ENCODE data around the gene BCR. TPM values are rescaled to one million over a fixed set of nuclear protein-coding genes. Genes with fewer than 3 reads are reported as not detected.

Gene BCR
- total RNA-seq, 1 donor from 2014 or later: 24.3 TPM

DNA sequence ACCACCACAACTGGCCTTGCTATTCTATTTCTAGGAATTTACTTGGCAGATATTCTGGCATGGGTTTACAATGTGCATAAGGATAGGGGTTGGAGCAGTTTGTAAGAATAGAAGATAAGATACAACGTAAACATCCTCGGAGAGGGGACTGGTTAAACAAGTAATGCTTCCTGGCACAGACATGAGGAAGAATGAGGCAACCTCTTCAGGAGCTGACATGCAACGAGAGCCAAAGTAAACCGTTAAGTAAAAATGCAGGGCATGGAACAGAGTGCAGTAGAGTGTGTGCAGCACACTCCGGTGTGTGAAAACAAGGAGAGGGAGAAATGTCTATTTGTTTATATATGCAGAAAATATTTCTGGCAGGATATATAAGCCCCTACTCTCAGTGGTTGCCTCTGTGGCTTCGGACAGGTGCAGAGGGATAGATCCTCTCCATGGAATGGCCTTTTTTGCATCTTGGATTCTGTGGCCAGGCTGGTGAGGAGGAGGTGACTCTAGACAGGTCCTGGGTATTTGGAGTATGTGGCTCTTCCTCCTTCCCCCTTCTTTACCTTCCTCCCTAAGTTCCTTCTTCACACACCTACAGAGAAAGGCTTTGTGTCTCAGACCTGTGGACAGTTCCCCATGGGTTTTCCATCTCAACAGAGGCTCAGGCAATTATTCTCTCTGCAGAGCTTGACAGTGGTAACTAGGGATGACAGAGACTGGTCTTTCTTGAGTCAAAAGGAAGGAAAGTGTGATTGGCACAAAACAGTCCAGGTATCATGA is 32.5 kb upstream of the BCR start:
- intact Hi-C loops (cut with DNase I): no loop called here
- DNase-seq (ENCODE audit: low spot score): no peak

DNA sequence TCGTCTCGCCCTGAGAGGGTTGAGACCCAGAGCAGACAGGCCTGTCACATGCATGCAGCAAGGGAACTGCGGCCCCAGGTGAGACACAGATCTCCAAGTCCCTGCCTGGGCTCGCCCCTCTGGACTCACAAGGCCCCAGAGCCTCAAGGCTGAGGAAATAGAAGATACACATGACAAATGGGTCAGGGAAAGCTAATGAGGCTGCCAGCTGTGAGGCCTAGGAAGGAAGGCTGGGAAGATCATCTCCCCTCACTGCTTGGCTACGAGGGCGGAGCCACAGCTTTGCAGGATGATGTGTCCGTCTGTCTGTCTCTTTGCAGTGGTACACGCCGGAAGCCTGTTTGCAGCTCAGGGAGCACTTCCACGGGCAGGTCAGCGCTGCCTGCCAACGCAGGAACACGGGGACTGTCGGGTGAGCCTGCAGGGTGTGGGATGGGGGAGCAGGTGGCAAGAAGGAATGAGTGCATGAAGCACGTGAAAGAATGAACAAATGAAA is 30.5 kb upstream of the BCR start:
- no peak for DNase-seq (ENCODE audit: low spot score)
- intact Hi-C loops (cut with DNase I): no loop called here

DNA sequence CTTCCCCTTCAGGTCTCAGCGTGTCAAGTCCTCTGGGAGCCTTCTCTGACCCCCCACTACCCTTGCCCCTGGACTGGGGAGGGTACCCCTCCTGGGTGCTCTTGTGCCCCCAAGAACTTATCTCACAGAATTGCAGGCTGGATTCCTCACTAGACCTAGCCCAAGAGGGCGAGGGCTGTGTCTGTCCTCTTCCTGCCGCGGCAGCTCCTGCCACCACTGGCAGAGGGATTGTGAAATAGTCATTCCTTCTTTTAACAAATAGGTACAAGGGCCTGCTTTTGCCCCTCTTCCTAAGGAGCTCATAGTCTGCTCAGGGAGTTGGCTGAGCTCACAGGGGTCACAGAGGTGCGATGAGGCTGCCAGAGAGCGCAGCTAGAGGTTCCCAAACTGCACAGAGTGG is 29.5 kb upstream of the BCR start:
- intact Hi-C loops (cut with DNase I): no loop called here

DNA sequence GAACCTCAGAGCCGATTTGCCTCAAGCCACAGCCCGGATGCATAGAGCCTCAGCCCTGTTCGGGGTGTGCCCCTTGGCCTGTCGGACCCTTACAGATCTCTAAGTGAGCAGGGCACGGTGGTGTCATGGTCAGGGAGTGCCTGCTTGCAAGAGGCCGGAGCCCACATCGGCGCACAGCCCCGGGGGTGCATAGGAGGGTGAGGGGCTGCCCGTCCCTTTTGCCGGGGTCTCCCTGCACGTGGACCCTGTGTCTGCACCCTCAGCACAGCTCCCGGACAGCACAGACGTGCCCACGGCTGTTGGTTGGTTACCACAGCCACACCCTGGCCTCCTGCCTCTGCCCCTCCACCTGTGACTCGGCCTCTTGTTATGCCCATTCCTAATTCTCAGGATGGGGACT is 28.5 kb upstream of the BCR start:
- intact Hi-C loops (cut with DNase I): no loop called here
- DNase-seq (ENCODE audit: low spot score): no peak

More for the DNA sequence above, 29.5 kb upstream of the BCR start:
- DNase-seq (ENCODE audit: low spot score): no peak

DNA sequence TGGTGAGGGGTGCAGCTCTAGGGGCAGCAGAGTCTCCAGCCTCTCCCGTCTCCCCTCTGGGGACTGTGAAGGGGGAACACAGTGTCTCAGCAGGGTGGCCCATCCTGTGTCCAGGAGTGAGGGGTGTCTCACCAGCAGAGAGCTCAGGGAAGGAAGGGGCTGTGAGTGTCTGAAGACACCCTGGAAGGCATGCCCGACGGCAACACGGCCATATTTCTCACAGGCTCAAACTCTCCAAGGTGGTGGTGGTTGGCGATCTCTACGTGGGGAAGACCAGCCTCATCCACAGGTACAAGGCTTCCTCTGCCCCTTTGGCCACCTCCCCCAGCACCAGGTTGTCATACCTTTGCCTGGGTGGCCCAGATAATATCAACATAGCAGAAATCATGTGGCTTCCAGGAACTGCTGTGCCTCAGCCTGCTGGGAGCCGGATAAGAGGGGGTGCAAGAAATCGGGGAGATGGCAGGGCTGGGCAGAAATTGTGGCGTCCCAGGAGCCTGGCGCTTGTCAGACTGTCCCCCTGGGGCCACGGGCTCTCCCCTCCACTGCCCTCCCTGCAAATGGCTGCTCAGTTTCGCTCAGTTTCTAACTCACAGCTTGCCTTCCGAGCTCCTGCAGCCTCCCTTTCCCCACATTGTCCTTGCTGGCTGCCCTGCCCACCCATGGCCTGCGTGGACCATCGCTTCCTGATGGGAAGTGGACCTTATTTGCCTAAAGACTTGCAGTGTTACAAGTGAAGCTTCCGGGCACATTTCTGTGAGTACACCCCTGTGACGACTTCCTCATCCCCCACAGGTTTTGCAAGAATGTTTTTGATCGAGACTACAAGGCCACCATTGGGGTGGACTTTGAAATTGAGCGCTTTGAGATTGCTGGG is 27.8 kb upstream of the BCR start:
- intact Hi-C loops (cut with DNase I): no loop called here
- no peak for DNase-seq (ENCODE audit: low spot score)

DNA sequence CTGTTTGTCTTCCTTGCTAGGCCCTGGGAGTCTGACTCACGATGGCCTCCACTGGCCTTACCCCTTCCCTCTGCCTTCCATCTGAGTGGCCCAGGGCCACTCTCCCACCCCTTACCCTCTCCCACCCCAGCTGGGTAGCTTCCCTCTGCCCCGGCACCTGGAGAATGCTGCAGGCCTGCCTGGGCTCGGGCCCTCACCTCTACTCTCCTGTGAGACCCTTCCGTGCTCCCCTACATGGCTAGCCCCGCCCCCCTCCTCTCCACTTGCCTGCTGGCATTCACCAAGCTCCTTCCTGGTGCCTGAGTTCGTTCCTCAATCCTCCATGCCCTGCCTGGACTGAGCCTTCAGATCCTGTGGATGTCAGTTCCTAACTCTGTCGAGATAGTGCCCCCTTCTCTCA is 26.3 kb upstream of the BCR start:
- no peak for DNase-seq (ENCODE audit: low spot score)
- intact Hi-C loops (cut with DNase I): no loop called here

DNA sequence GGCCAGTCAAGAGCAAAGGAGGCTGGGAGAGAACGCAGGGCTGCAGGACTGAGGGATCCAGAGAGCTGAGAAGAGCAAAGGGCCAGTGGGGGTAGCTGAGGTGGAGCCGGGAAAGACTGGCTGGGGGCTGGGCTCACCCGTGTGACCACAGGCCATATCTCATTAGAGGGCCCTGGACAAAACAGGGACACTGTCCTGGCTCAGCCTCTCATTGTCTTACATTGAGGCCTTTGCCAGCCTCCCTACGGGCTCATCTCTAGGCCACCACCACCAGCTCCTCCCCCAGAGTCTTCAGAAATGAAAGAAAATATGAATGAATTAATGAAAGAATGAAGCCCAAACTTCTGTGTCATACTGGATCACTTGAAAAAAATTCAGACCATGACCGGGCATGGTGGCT is 25.8 kb upstream of the BCR start:
- intact Hi-C loops (cut with DNase I): no loop called here
- DNase-seq (ENCODE audit: low spot score): no peak

DNA sequence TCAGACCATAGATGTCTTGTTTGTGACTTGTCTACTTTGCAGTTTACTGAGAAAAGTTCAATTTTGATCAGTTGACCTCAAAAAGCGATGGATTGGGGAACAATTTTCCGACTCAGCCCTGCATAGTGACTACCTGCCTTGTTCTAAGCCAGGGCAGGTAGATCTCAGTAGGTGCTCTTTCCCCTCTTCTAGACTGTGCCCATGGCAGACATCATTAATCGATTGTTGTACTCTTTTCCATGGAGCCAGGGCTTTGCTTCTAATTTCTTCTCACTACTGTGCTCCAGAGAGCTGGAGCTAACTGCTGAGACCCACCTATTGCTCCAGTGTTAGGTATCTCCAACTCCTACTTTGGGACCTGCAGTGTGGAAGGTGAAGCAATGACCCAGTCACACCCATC is 25.2 kb upstream of the BCR start:
- intact Hi-C loops (cut with DNase I): no loop called here
- no peak for DNase-seq (ENCODE audit: low spot score)

DNA sequence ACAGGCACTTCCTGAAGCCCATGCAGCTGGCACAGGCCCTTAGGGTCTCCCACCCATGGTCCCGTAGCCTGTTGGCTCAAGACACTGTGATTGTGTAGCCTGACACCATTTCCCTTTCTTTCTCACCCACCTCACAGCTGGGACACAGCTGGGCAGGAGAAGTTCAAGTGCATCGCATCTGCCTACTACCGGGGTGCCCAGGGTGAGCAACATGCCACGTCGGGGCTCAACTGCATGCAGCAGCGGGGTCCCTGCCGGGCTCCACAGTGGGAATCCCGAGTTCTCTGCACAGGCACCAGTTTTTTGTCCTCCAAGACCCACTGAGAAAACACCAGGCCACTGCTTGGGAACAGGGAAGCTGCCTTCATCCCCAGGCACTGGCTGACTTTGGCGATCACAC is 24.5 kb upstream of the BCR start:
- DNase-seq (ENCODE audit: low spot score): no peak
- intact Hi-C loops (cut with DNase I): no loop called here

DNA sequence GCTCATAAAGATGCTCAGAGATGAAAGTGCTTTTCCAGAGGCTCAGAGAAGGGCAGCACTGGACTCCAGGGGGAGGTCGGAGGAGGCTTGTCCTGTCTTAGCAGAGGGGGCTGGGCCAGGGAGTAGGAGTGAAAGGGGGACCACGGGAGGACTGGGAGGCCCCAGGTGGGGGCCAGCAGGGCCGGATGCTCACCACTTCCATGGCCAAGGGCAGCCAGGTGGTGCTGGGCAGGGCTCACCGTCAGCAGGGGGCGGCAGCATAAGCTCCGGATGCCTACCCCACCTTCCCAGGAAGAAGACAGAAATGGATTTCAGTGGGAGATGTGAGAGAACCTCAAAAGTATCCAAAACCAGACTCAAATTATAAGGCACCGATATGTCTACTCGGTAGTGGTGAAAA is 24.0 kb upstream of the BCR start:
- intact Hi-C loops (cut with DNase I): no loop called here
- DNase-seq (ENCODE audit: low spot score): no peak

DNA sequence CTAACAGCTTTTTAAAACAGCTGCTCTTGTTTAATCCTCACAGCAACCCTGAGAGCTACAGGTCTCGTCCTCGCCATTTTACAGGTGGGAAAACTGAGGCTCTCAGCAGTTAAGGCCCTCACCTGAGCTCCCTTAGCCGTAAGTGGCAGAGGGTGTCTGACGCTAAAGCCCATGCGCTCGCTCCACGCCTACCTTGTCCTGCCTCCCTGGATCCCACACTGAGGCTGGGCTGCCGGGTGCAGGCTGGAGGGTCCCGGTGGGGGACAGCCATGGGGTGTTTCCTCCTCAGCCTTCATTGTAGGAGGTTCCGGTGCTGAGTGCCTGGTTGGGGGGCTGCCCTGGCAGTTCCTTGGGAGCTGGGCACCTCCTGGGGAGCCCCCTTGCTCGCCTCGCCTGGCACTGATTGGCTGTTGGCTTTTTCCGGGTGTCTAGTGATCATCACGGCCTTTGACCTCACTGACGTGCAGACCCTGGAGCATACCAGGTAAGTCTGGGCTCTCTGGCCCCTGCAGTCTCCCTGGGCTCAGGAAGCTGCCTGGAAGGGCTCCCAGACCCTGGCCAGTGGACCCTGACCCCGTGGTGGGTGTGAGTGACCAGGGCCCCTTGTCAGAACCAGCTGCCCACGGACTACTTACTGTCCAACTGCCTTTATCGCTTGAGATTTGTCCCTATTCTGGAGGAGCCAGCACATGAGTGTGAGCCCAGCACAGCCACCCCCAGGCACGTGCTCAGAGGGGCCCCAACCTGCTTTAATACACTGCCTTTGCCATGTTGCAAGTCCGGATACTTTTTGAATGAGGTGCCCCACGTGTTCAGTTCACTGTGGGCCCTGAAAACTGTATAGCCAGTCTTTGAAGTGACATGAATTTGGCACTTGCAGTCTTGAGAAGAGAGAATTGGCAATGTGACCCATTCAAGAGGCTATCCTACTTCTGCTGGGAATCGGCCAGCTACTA is 22.5 kb upstream of the BCR start:
- intact Hi-C loops (cut with DNase I): no loop called here
- DNase-seq (ENCODE audit: low spot score): no peak

DNA sequence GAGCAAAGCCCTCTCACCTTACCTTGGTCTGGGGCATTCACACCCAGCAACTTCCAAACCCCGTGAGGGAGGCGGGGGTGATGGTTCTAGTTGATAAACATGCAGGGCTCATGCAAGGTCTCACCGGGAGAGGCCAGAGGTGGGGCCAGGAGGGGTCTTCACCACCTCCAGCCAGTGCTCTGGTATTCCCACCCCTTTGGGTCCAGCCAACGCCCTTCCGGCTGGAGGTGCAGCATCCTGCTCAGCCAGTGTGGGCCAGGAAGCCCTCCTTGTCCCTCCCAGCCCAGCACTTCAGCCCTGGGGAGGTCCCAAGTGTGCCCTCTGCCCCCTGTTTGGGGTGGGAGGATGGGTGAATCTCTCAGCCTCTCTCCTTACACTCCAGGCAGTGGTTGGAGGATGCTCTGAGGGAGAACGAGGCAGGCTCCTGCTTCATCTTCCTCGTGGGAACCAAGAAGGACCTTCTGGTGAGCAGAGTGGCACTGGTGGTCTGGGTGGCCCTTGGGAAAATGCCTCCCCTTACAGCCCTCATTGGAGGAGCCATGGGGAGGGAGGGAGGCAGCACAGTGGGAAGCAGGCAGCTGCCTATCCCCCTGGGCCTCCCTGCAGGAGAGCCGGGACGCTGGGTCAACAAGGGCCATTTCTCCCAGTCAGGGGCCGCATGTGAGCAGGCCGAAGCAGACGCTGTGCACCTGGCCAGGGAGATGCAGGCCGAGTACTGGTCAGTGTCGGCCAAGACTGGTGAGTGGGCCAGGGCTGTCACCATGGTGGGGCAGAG is 21.6 kb upstream of the BCR start:
- intact Hi-C loops (cut with DNase I): no loop called here

DNA sequence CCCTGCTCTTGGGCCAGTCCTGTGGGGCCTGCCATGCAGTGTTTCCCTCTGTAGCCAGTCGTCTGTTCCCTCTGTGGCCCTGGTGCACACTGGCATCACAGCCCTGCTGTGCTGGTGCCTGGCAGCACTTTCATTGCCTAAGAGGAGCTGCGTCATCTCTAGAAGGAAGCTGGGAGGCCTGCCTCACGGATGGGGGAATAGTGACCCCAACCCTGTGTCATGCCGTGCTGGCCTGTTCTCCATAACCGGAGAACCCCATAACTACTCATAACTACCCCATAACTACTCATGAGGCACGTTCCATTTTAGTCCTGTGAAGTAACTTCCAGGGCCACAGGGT is 21.0 kb upstream of the BCR start:
- peak; percentile 79 for DNase-seq (ENCODE audit: low spot score)
- intact Hi-C loops (cut with DNase I): no loop called here

More for the DNA sequence above, 21.6 kb upstream of the BCR start:
- DNase-seq (ENCODE audit: low spot score): no peak

DNA sequence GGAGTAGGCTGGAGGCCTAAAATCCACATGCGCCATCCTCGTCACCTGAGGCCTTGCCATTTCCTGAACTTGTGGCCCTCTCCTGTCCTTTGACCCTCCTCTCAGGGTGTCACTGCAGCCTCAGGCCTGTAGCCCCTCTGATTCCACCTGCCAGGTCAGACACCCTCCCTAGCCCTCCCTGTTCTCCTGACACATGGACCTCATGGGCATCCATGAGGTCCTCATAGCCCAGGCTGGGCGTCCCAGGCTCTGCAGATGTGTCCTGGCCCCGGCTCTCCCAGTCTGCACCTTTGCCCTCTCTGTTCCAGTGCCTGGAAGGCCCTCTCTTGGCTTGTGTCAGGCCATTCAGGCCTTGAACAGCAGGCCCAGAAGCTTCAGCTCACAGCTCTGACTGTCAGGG is 19.3 kb upstream of the BCR start:
- no peak for DNase-seq (ENCODE audit: low spot score)
- intact Hi-C loops (cut with DNase I): no loop called here

DNA sequence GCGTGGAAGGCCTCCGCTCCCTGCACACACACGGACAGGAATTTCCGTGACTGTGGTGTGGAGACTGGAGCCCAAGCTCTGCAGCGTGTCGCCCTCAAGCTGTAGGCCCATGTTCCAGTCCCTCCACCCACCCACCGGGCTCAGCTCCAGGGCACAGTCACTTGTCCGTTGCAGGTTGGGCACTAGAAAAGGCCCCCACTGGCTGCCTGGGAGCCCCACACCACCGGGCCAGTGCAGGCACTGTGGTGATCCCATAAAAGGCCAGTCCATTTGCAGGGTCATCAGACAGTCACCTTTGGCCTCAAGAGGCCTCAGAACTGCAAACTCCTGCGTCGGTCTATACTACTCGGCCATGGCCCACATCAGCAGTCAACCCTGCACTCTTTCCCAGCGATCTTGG is 18.7 kb upstream of the BCR start:
- no peak for DNase-seq (ENCODE audit: low spot score)
- intact Hi-C loops (cut with DNase I): no loop called here

DNA sequence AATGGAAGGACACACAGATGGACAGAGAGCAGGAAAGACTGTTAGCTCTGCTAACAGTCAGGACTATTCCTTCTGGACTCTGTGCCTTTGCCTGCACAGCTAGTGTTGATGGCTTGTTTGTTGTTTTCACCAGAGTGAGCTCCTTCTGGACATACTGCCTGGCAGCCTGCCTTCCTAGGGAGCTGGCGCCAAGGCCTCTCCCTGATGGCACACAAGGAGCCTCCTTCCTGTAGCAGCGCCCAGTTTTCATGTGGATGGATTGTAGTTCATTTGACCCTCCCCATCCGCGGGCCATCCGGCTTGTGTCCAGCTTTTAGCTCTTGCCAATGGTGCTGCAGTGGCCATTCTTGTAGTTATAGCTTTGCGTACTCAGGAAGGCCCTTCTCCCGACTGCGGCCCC is 16.6 kb upstream of the BCR start:
- DNase-seq (ENCODE audit: low spot score): no peak
- intact Hi-C loops (cut with DNase I): no loop called here

DNA sequence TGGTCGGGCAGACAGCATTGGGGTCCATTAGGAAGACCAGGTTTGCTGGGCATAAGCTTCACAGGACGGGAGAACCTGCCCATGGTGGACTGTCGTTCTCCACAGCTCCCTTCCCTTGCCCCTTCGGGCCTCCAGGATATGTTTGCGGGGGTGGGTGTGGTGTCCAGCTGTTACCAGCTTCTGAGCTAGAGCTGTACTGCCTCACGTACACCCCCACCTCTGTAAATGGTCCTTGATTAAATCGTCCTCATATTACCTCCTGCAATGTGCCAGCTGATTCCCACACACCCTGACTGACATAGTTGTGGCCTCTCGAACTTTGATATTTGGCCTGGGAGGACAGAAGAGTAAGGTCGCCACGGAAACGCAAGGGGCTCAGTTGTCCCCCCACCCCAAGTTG is 16.2 kb upstream of the BCR start:
- DNase-seq (ENCODE audit: low spot score): no peak

DNA sequence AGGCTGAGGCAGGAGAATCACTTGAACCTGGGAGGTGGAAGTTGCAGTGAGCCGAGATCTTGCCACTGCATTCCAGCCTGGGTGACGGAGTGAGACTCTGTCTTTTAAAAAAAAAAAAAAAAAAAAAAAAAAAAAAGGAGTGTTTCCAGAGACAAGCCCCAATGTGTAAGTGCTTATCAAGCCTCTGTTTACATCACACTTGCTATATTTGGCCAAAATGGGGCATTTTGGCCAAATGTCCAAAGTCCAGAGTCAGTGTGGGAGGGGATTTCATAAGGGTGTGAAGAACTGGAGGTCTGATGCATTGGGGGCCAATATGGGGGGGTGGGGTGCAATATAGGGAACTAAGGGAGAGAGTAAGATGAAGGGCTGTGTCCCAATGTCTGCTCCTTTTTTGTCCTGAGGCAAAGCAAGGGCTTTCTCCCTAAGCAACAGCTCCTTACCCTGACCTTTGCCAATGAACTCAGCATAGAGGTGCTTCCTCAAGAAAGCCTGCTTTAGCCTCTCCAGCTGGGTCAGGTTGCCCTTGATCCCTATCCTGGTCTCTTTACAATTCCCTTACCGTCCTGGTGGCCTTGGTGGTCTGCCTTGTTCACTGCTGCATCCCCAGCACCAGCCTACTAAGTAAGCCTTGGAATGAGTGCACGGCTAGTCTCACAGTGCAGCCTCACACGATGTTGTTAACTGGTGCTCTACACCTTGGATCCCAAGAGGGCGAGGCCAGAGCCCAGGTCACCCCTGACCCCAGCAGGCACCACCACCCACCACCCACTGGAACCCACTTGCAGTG is 14.1 kb upstream of the BCR start:
- DNase-seq (ENCODE audit: low spot score): no peak
- intact Hi-C loops (cut with DNase I): no loop called here

More for the DNA sequence above, 16.2 kb upstream of the BCR start:
- intact Hi-C loops (cut with DNase I): no loop called here
